Vagina (tissue), 2 donors: ENCODE measurements around the gene RHCG.

Experiments
- CTCF ChIP-seq, 3 experiments: fragments of 450-650 bp in 2 of 3; fragments of 200-600 bp in 1 of 3; sonication (generic) in 1 of 3; IDR thresholded peaks; one replicate each; pipeline ENCODE4 v1.5.1; 2017 to 2019; ENCODE audit warnings: antibody characterized with exemption in 3 of 3, mild to moderate bottlenecking in 2 of 3, moderate library complexity in 2 of 3
- POLR2A ChIP-seq, 2 donors: fragments of 450-650 bp; IDR thresholded peaks; one replicate each; pipeline ENCODE4 v1.6.1; 2017; ENCODE audit warnings: antibody characterized with exemption in 2 of 2, mild to moderate bottlenecking in 2 of 2, moderate library complexity in 2 of 2

GRCh38 chr15:89490081-89490813, 6.1 kb downstream of the RHCG start:
- TF ChIP-seq CTCF (IDR thresholded peaks at IDR 0.05) (no peak), POLR2A (IDR thresholded peaks at IDR 0.05) (no peak)
